GM21381 (cell line): ENCODE data around the gene AGAP6.
"Not testable (repeated sequence)": the region's sequence is repeated elsewhere in the genome, so short reads cannot be mapped to it uniquely, and the experiment has no call there.

ENCODE experiments used
- ATAC-seq: cut with Tn5 transposase; IDR thresholded peaks from one replicate; pipeline ENCODE4 v1.9.1; 2021; ENCODE audit warnings: mild to moderate bottlenecking, moderate library complexity; ENCODE audit not compliant: unreplicated experiment

Gene AGAP6

GRCh38 chr10:50024716-50025383 is 36.6 kb downstream of the AGAP6 start:
- not testable (repeated sequence) for ATAC-seq

- no peak for ATAC-seq
These were observed 37.4 kb downstream of the AGAP6 start for GRCh38 chr10:50025627-50026026.

GRCh38 chr10:50027195-50027594 is 39.0 kb downstream of the AGAP6 start:
- ATAC-seq: no peak

GRCh38 chr10:50033481-50033880 is 45.3 kb downstream of the AGAP6 start:
- ATAC-seq: no peak

GRCh38 chr10:50035337-50035736 is 47.1 kb downstream of the AGAP6 start:
- ATAC-seq: not testable (repeated sequence)

- no peak for ATAC-seq
These were observed 56.9 kb downstream of the AGAP6 start for GRCh38 chr10:50044941-50045664.

- not testable (repeated sequence) for ATAC-seq
These were observed 58.3 kb downstream of the AGAP6 start for GRCh38 chr10:50046457-50046856.

- not testable (repeated sequence) for ATAC-seq
These were observed 59.4 kb downstream of the AGAP6 start for GRCh38 chr10:50047594-50047993.

- not testable (repeated sequence) for ATAC-seq
These were observed 63.9 kb downstream of the AGAP6 start for GRCh38 chr10:50051995-50052660.

- ATAC-seq: not testable (repeated sequence)
These were observed 64.7 kb downstream of the AGAP6 start for GRCh38 chr10:50052778-50053376.

- not testable (repeated sequence) for ATAC-seq
These were observed 67.5 kb downstream of the AGAP6 start for GRCh38 chr10:50055494-50056292.

GRCh38 chr10:50056654-50057053 is 68.4 kb downstream of the AGAP6 start:
- not testable (repeated sequence) for ATAC-seq

- not testable (repeated sequence) for ATAC-seq
These were observed 70.5 kb downstream of the AGAP6 start for GRCh38 chr10:50058727-50059126.

- not testable (repeated sequence) for ATAC-seq
These were observed 71.7 kb downstream of the AGAP6 start for GRCh38 chr10:50059946-50060345.
